Fibroblast of lung (primary cell): ENCODE results near the gene SREBF1. TPM values are rescaled to one million over a fixed set of nuclear protein-coding genes. Genes with fewer than 3 reads are reported as not detected.

Experiments used
- DNase-seq, 2 donors: peaks; one replicate each; pipeline versions ENCODE4 v3.0.0 to v3.0.0-alpha.2; 2010; ENCODE audit warnings: low read depth in 2 of 2
- H2AFZ ChIP-seq: 2 replicates; pipeline ENCODE4 v1.5.1; 2012; ENCODE audit warnings: low read length, control low read depth, inconsistent platforms
- H3K27ac ChIP-seq: 2 replicates; pipeline ENCODE4 v1.5.1; 2011; ENCODE audit warnings: low read length, control low read depth; ENCODE audit not compliant: insufficient read depth
- H3K27me3 ChIP-seq: 2 replicates; pipeline ENCODE4 v1.5.1; 2011; ENCODE audit warnings: mild to moderate bottlenecking, low read length; ENCODE audit not compliant: control insufficient read depth, insufficient read depth
- H3K36me3 ChIP-seq: 2 replicates; pipeline ENCODE4 v1.5.1; 2011; ENCODE audit warnings: low read length; ENCODE audit not compliant: control insufficient read depth, insufficient read depth
- H3K4me1 ChIP-seq: 2 replicates; pipeline ENCODE4 v1.5.1; 2011; ENCODE audit warnings: low read length; ENCODE audit not compliant: control insufficient read depth, insufficient read depth; ENCODE audit errors: extremely low read depth
- H3K4me2 ChIP-seq: 2 replicates; pipeline ENCODE4 v1.5.1; 2011; ENCODE audit warnings: low read length, control low read depth; ENCODE audit not compliant: insufficient read depth; ENCODE audit errors: extremely low read depth
- H3K4me3 ChIP-seq, 4 experiments: fragments of 200-600 bp in 1 of 4; sonication (generic) in 1 of 4; replicated peaks in 1 of 4; 2 replicates each; pipeline ENCODE4 v1.5.1; 2011 to 2016; ENCODE audit warnings: low read length in 4 of 4, low read depth in 3 of 4, mild to moderate bottlenecking in 3 of 4, control low read depth in 2 of 4, inconsistent platforms in 1 of 4, mixed read lengths in 1 of 4; ENCODE audit not compliant: insufficient read depth in 1 of 4; ENCODE audit errors: control extremely low read depth in 1 of 4
- H3K79me2 ChIP-seq: 2 replicates; pipeline ENCODE4 v1.5.1; 2012; ENCODE audit warnings: mild to moderate bottlenecking, low read length, inconsistent platforms; ENCODE audit not compliant: control insufficient read depth, insufficient read depth
- H3K9ac ChIP-seq: 2 replicates; pipeline ENCODE4 v1.5.1; 2011; ENCODE audit warnings: mild to moderate bottlenecking, low read length, control low read depth; ENCODE audit not compliant: insufficient read depth
- H3K9me3 ChIP-seq: 2 replicates; pipeline ENCODE4 v1.5.1; 2012; ENCODE audit warnings: low read depth, low read length; ENCODE audit not compliant: control insufficient read depth, insufficient read depth
- H4K20me1 ChIP-seq: 2 replicates; pipeline ENCODE4 v1.5.1; 2011; ENCODE audit warnings: low read length; ENCODE audit not compliant: control insufficient read depth, insufficient read depth; ENCODE audit errors: extremely low read depth
- EZH2 ChIP-seq: IDR thresholded peaks from 2 replicates; pipeline ENCODE4 v1.5.1; 2012; ENCODE audit warnings: low read length, control low read depth, mild to moderate bottlenecking; ENCODE audit errors: missing control alignments
- polyA plus RNA-seq, 2 donors: library from polyadenylated mRNA; depleted of rRNA in 1 of 2; stranded (reverse) in 1 of 2; unstranded in 1 of 2; fragments of >200 nt; gene quantifications; 2 replicates each; pipeline ENCODE4 v1.2.1, GENCODE V29; 2011 to 2012; ENCODE audit warnings: missing spikeins in 1 of 2
- total RNA-seq: library from RNA; depleted of rRNA; stranded (reverse); fragments of >200 nt; gene quantifications from 2 replicates; pipeline ENCODE4 v1.2.1, GENCODE V29; 2014
- TF ChIP-seq, protein P1 (sequence below), 2 donors: IDR thresholded peaks in 1 of 2; conservative IDR thresholded peaks in 1 of 2; 1 replicate in 1 of 2; 2 replicates in 1 of 2; pipeline ENCODE4 v1.5.1; 2011 to 2012; ENCODE audit warnings: low read length in 2 of 2, control low read depth in 1 of 2, inconsistent platforms in 1 of 2, low read depth in 1 of 2, mild to moderate bottlenecking in 1 of 2

Gene SREBF1
- total and polyA plus RNA-seq, 2 donors (not counting 1 experiment from before 2014, with no cell fraction given): 29.7 to 77.6 TPM

DNA sequence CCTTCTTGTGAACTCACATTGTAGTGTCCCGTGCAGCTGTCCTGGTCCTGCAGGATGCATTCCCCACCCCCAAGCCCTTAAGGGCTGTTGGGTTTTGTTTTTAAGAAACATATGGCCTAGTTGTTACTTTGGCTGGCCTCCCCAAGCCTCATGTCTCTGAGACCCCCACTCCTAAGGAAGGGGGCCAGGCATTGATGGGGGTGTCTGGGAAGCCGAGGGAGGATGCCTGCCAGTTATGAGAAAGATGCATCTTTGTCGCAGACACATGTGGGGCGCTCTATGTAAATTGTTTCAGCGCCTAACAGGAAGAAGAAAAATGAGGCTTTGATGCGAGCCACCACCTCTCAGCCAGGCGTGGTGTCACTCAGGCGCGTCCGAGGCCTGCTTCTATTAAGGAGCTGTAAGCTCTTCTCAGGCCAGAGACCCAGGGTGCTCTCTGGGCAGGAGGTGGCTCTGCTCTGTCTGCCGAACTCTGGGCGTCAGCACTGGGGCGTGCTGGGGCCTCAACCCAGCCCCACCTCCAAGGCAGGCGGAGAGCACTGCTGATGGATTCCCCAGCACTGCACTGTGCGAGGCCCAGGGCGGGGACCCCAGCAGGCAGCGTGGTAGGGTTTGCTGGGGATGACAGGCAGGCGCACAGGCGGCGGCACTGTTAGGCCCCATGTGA is 70.6 kb downstream of the SREBF1 start:
- no peak overlapping the region for H3K4me2 ChIP-seq
- H3K79me2 ChIP-seq: peaks cover 6% of the 10 kb centered on the region
- H3K9ac ChIP-seq: no peak overlapping the region
- peaks cover 2% of the 10 kb centered on the region for H3K36me3 ChIP-seq
- no peaks in the 10 kb centered on the region for H4K20me1 ChIP-seq
- H3K4me3 ChIP-seq: no peak overlapping the region
- no peak overlapping the region for H2AFZ ChIP-seq
- peaks cover 2% of the 10 kb centered on the region for H3K4me1 ChIP-seq
- H3K27me3 ChIP-seq: no peaks in the 10 kb centered on the region
- H3K27ac ChIP-seq: no peak overlapping the region
- no peaks in the 10 kb centered on the region for H3K9me3 ChIP-seq
- DNase-seq: no peak
- TF ChIP-seq, protein P1, sequence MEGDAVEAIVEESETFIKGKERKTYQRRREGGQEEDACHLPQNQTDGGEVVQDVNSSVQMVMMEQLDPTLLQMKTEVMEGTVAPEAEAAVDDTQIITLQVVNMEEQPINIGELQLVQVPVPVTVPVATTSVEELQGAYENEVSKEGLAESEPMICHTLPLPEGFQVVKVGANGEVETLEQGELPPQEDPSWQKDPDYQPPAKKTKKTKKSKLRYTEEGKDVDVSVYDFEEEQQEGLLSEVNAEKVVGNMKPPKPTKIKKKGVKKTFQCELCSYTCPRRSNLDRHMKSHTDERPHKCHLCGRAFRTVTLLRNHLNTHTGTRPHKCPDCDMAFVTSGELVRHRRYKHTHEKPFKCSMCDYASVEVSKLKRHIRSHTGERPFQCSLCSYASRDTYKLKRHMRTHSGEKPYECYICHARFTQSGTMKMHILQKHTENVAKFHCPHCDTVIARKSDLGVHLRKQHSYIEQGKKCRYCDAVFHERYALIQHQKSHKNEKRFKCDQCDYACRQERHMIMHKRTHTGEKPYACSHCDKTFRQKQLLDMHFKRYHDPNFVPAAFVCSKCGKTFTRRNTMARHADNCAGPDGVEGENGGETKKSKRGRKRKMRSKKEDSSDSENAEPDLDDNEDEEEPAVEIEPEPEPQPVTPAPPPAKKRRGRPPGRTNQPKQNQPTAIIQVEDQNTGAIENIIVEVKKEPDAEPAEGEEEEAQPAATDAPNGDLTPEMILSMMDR (conservative IDR thresholded peaks at IDR 0.05 in 1 of 2, IDR thresholded peaks at IDR 0.05 in 1 of 2; ENCODE audit: low read depth in 1 of 2, low read length in 2 of 2): no peak
- TF ChIP-seq EZH2: no peak

- Histone ChIP-seq H3K4me3 (no peak overlapping the region), H3K4me2 (no peak overlapping the region), H3K27me3 (no peaks in the 10 kb centered on the region), H2AFZ (no peak overlapping the region), H3K9me3 (no peaks in the 10 kb centered on the region), H3K79me2 (peaks cover 6% of the 10 kb centered on the region), H3K36me3 (peaks cover 2% of the 10 kb centered on the region), H4K20me1 (no peaks in the 10 kb centered on the region), H3K9ac (no peak overlapping the region), H3K4me1 (peaks cover 2% of the 10 kb centered on the region), H3K27ac (no peak overlapping the region)
- TF ChIP-seq, protein P1 (conservative IDR thresholded peaks at IDR 0.05 in 1 of 2, IDR thresholded peaks at IDR 0.05 in 1 of 2; ENCODE audit: low read depth in 1 of 2, low read length in 2 of 2): no peak
- no peak for TF ChIP-seq EZH2
- DNase-seq: peak in 1 of 2 donors; percentile 34
Measured at GRCh38 chr17:17765359-17766076, 71.3 kb downstream of the SREBF1 start.

DNA sequence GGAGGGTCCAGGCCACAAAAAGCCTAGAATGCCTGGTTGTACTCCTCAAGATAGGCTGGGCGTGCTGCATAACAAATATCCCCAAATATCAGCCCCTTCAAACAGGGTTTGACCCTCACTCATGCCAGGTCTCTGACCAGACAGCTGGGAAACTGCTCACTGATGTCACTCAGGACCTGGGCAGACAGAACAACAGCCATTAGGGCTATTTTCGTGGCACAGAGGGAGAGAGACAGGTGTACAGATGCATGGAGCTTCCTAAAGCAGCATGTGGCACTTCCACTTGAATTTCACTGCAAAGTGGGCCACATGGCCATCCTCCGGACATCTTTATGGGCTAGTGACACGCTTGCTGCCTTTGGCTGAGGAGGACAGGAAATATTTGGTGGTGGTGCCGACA is 73.1 kb downstream of the SREBF1 start:
- H3K27me3 ChIP-seq: no peaks in the 10 kb centered on the region
- H3K9ac ChIP-seq: no peak overlapping the region
- H3K4me3 ChIP-seq: no peak overlapping the region
- H3K4me2 ChIP-seq: no peak overlapping the region
- DNase-seq: no peak
- no peaks in the 10 kb centered on the region for H3K4me1 ChIP-seq
- peaks cover 6% of the 10 kb centered on the region for H3K79me2 ChIP-seq
- no peak overlapping the region for H3K27ac ChIP-seq
- peaks cover 2% of the 10 kb centered on the region for H3K36me3 ChIP-seq
- no peaks in the 10 kb centered on the region for H3K9me3 ChIP-seq
- no peak for TF ChIP-seq EZH2
- TF ChIP-seq, protein P1 (conservative IDR thresholded peaks at IDR 0.05 in 1 of 2, IDR thresholded peaks at IDR 0.05 in 1 of 2; ENCODE audit: low read depth in 1 of 2, low read length in 2 of 2): no peak
- no peak overlapping the region for H2AFZ ChIP-seq
- no peaks in the 10 kb centered on the region for H4K20me1 ChIP-seq
